ENCODE data around the gene GPR107. TPM values are rescaled to one million over a fixed set of nuclear protein-coding genes. Genes with fewer than 3 reads are reported as not detected.

The GPR107 gene
- total RNA-seq, 1 experiment from 2014 or later = 77.4 TPM

DNA sequence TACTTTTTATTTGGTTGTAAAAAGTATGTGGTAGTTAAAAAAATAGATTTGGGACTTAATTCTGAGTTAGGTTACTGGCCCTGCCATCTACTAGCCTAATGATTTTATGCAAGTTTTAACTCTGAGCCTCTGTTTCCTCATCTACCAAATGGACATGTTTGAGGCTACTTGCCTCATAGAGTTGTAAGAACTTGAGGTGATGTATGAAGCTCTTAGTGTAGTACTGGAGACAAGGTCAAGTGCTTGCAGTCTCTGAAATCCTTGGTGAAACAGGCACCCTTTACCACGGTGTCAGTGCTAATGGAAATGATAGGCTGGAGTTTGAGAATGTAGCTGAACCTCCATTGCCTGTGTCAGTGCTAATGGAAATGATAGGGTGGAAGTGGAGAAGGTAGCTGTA lies 15.3 kb downstream of the GPR107 start:
- no peak overlapping the region for H3K27ac ChIP-seq
- H4K20me1 ChIP-seq (ENCODE audit: insufficient read depth) = peaks cover 19% of the 10 kb centered on the region
- intact Hi-C loops (cut with micrococcal nuclease; ENCODE audit: unreplicated experiment) = no loop called here
- H2AFZ ChIP-seq = no peak overlapping the region
- no peaks in the 10 kb centered on the region for H3K9me2 ChIP-seq (ENCODE audit: insufficient read depth)
- peaks cover 56% of the 10 kb centered on the region for H3K79me2 ChIP-seq (ENCODE audit: low read depth)
- no TSS peak for BruUV-seq (replicated peaks)
- H3K9me3 ChIP-seq (ENCODE audit: insufficient read depth, low read depth) = no peaks in the 10 kb centered on the region
- ChIA-PET CTCF (interaction anchor here (0.7 kb wide), 1 partner anchor 796 kb away, joined by 4 read pairs; no protein-coding TSS in a partner anchor), POLR2A (ENCODE audit: unreplicated experiment) (no interaction called here)
- no peaks in the 10 kb centered on the region for H3F3A ChIP-seq (ENCODE audit: insufficient read depth, low read depth)
- H3K4me1 ChIP-seq (replicated peaks; ENCODE audit: insufficient read depth) = peaks cover 11% of the 10 kb centered on the region; the same call in 1 of the 2 replicates
- no peak overlapping the region for H3K4me3 ChIP-seq
- TF ChIP-seq, protein P1, sequence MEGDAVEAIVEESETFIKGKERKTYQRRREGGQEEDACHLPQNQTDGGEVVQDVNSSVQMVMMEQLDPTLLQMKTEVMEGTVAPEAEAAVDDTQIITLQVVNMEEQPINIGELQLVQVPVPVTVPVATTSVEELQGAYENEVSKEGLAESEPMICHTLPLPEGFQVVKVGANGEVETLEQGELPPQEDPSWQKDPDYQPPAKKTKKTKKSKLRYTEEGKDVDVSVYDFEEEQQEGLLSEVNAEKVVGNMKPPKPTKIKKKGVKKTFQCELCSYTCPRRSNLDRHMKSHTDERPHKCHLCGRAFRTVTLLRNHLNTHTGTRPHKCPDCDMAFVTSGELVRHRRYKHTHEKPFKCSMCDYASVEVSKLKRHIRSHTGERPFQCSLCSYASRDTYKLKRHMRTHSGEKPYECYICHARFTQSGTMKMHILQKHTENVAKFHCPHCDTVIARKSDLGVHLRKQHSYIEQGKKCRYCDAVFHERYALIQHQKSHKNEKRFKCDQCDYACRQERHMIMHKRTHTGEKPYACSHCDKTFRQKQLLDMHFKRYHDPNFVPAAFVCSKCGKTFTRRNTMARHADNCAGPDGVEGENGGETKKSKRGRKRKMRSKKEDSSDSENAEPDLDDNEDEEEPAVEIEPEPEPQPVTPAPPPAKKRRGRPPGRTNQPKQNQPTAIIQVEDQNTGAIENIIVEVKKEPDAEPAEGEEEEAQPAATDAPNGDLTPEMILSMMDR (conservative IDR thresholded peaks at IDR 0.05) = no peak
- no peak for TF ChIP-seq EZH2 (IDR thresholded peaks at IDR 0.05; ENCODE audit: low read depth)
- no peak overlapping the region for H3K4me2 ChIP-seq
- no peak for DNase-seq
- H3K27me3 ChIP-seq (ENCODE audit: insufficient read depth, low read depth) = no peaks in the 10 kb centered on the region
- H3K36me3 ChIP-seq (ENCODE audit: low read depth) = no peaks in the 10 kb centered on the region

DNA sequence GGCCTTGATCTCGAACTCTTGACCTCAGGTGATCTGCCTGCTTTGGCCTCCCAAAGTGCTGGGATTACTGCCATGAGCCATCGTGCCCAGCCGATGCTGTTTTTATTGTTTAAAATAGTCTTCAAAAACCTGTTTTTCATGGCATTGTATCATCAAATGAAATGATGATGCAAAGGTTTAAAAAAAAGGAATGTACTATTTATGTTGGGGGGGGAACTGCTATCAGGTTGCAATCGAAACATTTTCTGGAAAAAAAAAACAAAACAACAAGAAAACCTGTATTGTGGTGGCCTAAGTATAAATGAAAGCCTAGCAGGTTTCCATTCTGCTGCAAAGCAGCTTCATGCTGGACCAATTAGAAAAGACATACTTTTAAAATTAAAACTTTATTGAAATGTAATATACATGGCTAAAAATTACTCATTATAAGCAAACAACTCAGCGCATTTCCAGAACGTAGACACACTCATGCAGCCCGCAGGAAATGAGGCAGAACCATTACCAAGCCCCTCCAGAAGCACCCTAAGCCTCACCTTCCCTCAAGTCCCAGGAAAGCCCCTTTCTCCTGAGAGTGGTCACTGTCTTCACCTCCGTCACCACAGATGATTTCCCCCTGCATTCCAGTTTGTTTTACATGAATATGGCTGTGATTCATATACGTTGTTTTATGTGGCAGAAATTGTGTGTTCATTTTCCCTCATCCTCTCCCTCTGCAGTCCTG lies 19.0 kb downstream of the GPR107 start:
- no peaks in the 10 kb centered on the region for H3K9me3 ChIP-seq (ENCODE audit: insufficient read depth, low read depth)
- H2AFZ ChIP-seq = no peak overlapping the region
- TF ChIP-seq, protein P1 (conservative IDR thresholded peaks at IDR 0.05) = no peak
- no peak for TF ChIP-seq EZH2 (IDR thresholded peaks at IDR 0.05; ENCODE audit: low read depth)
- intact Hi-C loops (cut with micrococcal nuclease; ENCODE audit: unreplicated experiment) = loop anchor here (2.0 to 5.0 kb wide), 2 partner anchors 30 to 185 kb away; partner anchors contain the start of gene FNBP1
- no peaks in the 10 kb centered on the region for H3K9me2 ChIP-seq (ENCODE audit: insufficient read depth)
- CTCF ChIA-PET = no interaction called here
- POLR2A ChIA-PET (ENCODE audit: unreplicated experiment) = interaction anchor here (0.6 kb wide), 1 partner anchor 158 kb away, joined by 25 read pairs; no protein-coding TSS in a partner anchor
- H4K20me1 ChIP-seq (ENCODE audit: insufficient read depth) = peaks cover 6% of the 10 kb centered on the region; the same call in 1 of the 2 replicates
- 0 out of 2 replicates have a peak, but pooled peaks cover 16% of the 10 kb centered on the region for H3K36me3 ChIP-seq (ENCODE audit: low read depth)
- no peak overlapping the region for H3K4me3 ChIP-seq
- no TSS peak for BruUV-seq (replicated peaks)
- no peaks in the 10 kb centered on the region for H3F3A ChIP-seq (ENCODE audit: insufficient read depth, low read depth)
- no peaks in the 10 kb centered on the region for H3K27me3 ChIP-seq (ENCODE audit: insufficient read depth, low read depth)
- no peak overlapping the region for H3K4me2 ChIP-seq
- peaks cover 11% of the 10 kb centered on the region; the same call in 1 of the 2 replicates for H3K4me1 ChIP-seq (replicated peaks; ENCODE audit: insufficient read depth)
- peak in 1 of 2 experiments; percentile 23 for DNase-seq
- peaks cover 32% of the 10 kb centered on the region for H3K79me2 ChIP-seq (ENCODE audit: low read depth)
- H3K27ac ChIP-seq = no peak overlapping the region

- H3F3A ChIP-seq (ENCODE audit: insufficient read depth, low read depth) = no peaks in the 10 kb centered on the region
- TF ChIP-seq EZH2 (IDR thresholded peaks at IDR 0.05; ENCODE audit: low read depth) = no peak
- TF ChIP-seq, protein P1 (conservative IDR thresholded peaks at IDR 0.05) = no peak
- no peak overlapping the region for H3K4me3 ChIP-seq
- no peaks in the 10 kb centered on the region for H3K9me2 ChIP-seq (ENCODE audit: insufficient read depth)
- ChIA-PET POLR2A (ENCODE audit: unreplicated experiment) (no interaction called here), CTCF (no interaction called here)
- DNase-seq = no peak
- H3K27me3 ChIP-seq (ENCODE audit: insufficient read depth, low read depth) = no peaks in the 10 kb centered on the region
- H3K4me1 ChIP-seq (replicated peaks; ENCODE audit: insufficient read depth) = peaks cover 5% of the 10 kb centered on the region; the same call in 1 of the 2 replicates
- intact Hi-C loops (cut with micrococcal nuclease; ENCODE audit: unreplicated experiment) = loop anchor here (2.0 to 5.0 kb wide), 2 partner anchors 31 to 186 kb away; partner anchors contain the start of gene FNBP1
- peaks cover 25% of the 10 kb centered on the region; the same call in 1 of the 2 replicates for H3K79me2 ChIP-seq (ENCODE audit: low read depth)
- H2AFZ ChIP-seq = no peak overlapping the region
- H3K9me3 ChIP-seq (ENCODE audit: insufficient read depth, low read depth) = no peaks in the 10 kb centered on the region
- BruUV-seq (replicated peaks) = no TSS peak
- H4K20me1 ChIP-seq (ENCODE audit: insufficient read depth) = peaks cover 5% of the 10 kb centered on the region; the same call in 1 of the 2 replicates
- no peak overlapping the region for H3K27ac ChIP-seq
- 0 out of 2 replicates have a peak, but pooled peaks cover 16% of the 10 kb centered on the region for H3K36me3 ChIP-seq (ENCODE audit: low read depth)
- H3K4me2 ChIP-seq = no peak overlapping the region
Observed at GRCh38 chr9:130073373-130073772, 19.7 kb downstream of the GPR107 start.

Data from PC-9 (cell line).